Adrenal gland (tissue), 12 donors: Measurements from ENCODE around the gene FUT8. TPM values are rescaled to one million over a fixed set of nuclear protein-coding genes. Genes with fewer than 3 reads are reported as not detected.
A peak's percentile ranks its signal among the peaks of the same experiment; 100 is the strongest.

ENCODE experiments used
- DNase-seq, 7 donors: peaks; one replicate each; pipeline ENCODE4 v3.0.0-alpha.2; 2019 to 2020
- H3K27ac ChIP-seq, 5 donors: fragments of 200-600 bp; sonication (generic) in 4 of 5; 1 replicate in 3 of 5; 2 replicates in 2 of 5; pipeline versions ENCODE4 v1.5.1 to v1.8.0; 2016 to 2020; ENCODE audit warnings: mild to moderate bottlenecking in 1 of 5
- H3K27me3 ChIP-seq: fragments of 200-600 bp; 2 replicates; pipeline ENCODE4 v1.8.0; 2021
- H3K36me3 ChIP-seq, 2 donors: fragments of 200-600 bp; replicated peaks in 1 of 2; 1 replicate in 1 of 2; 2 replicates in 1 of 2; pipeline versions ENCODE4 v1.5.1 to v1.8.0; 2018 to 2022
- H3K4me1 ChIP-seq, 2 donors: fragments of 200-600 bp; replicated peaks in 1 of 2; 1 replicate in 1 of 2; 2 replicates in 1 of 2; pipeline versions ENCODE4 v1.5.1 to v1.8.0; 2018 to 2021
- H3K4me3 ChIP-seq, 4 donors: fragments of 200-600 bp; sonication (generic) in 3 of 4; one replicate each; pipeline ENCODE4 v1.5.1; 2016 to 2018
- H3K9me3 ChIP-seq, 3 donors: fragments of 200-600 bp; sonication (generic) in 1 of 3; replicated peaks in 1 of 3; 1 replicate in 2 of 3; 2 replicates in 1 of 3; pipeline versions ENCODE4 v1.5.1 to v1.8.0; 2016 to 2021
- POLR2A ChIP-seq, 2 donors: fragments of 450-650 bp; IDR thresholded peaks; one replicate each; pipeline ENCODE4 v1.6.1; 2017; ENCODE audit warnings: antibody characterized with exemption in 2 of 2, mild to moderate bottlenecking in 2 of 2, moderate library complexity in 1 of 2
- WGBS, 4 donors: extraction: QIAGEN DNeasy Blood & Tissue Kit in 2 of 4; methylation state at CpG; one replicate each; pipeline versions ENCODE4 v1.1.5 to v1.1.7; 2013 to 2017; 5-methylcytosine and 5-hydroxymethylcytosine counted together
- intact Hi-C, 2 donors: fragments of 100-400 bp; cut with DNase I; formaldehyde crosslinking; loops; one replicate each; pipeline versions ENCODE4 v1.14.1 to v1.15.0; 2022 to 2023
- polyA plus RNA-seq, 3 donors: library from polyadenylated mRNA; stranded (reverse); fragments of 200-250 nt in 2 of 3; fragments of 350-450 nt in 1 of 3; fragmentation: Illumina TruSeq in 1 of 3; extraction: RNeasy Lipid Tissue Mini Kit (QIAGEN cat#74804) in 1 of 3; gene quantifications; one replicate each; pipeline ENCODE4 v1.2.3, GENCODE V29; 2013 to 2014
- total RNA-seq, 9 donors: library from RNA; depleted of rRNA in 4 of 9; stranded (reverse); fragments of >200 nt in 4 of 9; fragments of 120-200 nt in 1 of 9; fragmentation: NEBNext Ultra II Directional in 1 of 9; extraction: Animal tissue kit (Norgen Biotek cat#: 25700) in 1 of 9; gene quantifications; one replicate each; pipeline versions ENCODE4 v1.1.0 to v1.2.4, GENCODE V29; 2013 to 2023
- TF ChIP-seq, protein P1 (sequence below), 6 experiments: fragments of 450-650 bp in 4 of 6; fragments of 200-600 bp in 2 of 6; sonication (generic) in 1 of 6; IDR thresholded peaks; 1 replicate in 5 of 6; 2 replicates in 1 of 6; pipeline versions ENCODE4 v1.5.1 to v1.8.0; 2016 to 2021; ENCODE audit warnings: antibody characterized with exemption in 6 of 6, mild to moderate bottlenecking in 2 of 6, moderate library complexity in 1 of 6
- donor health status: healthy with polysubstance abuse.
- donor health status: Bipolar disorder and iron deficiency.
- donor health status: DM: yes; HTN: yes; CAD: no.
- donor health status: DM: no; HTN: no; CAD: no.
- donor health status: DM: no; HTN: no; CAD: no.
- donor health status: DM: yes; HTN: yes; CAD: no.

The FUT8 gene
- total and polyA plus RNA-seq, 12 donors, result 7.8 to 32.1 (median 21.1) TPM

DNA sequence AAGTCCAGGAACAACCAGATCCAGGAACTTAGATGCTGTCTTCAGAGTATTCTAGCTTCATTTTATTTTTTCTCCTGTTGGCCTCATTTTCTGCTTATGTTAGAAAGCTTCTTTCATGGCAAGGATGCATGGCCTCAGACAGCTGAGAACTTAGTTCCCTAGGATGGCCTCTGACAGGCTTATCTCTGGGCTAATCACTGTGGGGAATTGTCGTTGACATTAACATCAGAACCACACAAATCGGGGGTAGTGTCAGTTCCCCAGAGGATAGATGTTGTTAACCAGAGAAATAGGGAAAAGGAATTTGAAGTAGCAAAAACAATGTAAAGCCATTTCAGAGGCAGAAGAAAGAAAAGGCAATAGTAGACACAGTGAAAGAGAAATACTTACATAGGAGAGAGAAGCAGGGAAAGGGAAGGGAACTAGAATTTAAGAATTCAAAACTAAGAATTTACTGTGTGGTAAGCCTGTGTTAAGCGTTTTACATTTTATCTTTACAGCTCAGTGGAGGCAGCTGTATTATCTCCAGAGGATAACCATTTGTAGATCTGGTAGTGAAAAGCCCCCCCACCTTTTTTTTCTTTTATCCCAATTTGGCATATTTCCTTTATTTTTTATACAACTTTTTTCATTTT, 21.8 kb downstream of the FUT8 start:
- 30 to 36% (median 30%) methylated on average over 3 of the region's 3 CpGs for WGBS, 4 donors

DNA sequence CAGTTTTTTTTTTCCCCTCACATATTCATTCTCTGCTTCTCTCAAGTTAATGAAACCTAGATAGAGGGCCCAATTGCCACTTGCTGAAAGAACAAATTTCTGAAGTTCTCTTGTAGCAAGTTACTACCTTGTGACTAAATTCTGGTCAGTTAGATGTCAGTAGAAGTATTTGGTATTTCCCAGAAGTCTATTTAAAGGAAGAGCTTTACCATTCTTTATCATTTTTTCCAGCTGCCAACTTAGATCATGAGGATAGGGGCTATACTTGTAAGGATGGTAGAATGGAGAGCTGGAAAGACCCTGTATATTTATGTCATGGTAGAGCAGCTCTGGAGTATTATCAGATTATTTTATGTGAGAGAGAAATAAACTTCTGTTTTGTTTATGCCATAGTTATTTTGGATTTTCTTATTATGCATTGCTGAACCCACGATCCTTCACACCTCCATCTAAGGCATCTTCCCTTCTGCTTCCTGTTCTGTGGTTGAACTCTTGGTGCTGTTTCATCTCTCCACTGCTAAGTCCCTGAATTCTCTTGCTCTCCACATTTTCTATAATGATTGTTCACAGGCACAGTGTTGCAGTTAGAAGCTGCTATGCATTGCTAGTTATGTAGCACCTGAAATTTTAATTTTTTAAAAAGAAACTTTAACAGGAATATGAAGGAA, 25.9 kb downstream of the FUT8 start:
- Histone ChIP-seq H3K27ac (no peak overlapping the region), H3K27me3 (no peaks in the 10 kb centered on the region), H3K9me3 (no peaks in the 10 kb centered on the region), H3K36me3 (no peaks in the 10 kb centered on the region), H3K4me3 (no peak overlapping the region), H3K4me1 (peaks cover 0 to 30% of the 10 kb centered on the region in 2 donors)
- WGBS, 4 donors, result 76 to 86% (median 78%) methylated on average over 1 of the region's 1 CpG
- TF ChIP-seq, protein P1, sequence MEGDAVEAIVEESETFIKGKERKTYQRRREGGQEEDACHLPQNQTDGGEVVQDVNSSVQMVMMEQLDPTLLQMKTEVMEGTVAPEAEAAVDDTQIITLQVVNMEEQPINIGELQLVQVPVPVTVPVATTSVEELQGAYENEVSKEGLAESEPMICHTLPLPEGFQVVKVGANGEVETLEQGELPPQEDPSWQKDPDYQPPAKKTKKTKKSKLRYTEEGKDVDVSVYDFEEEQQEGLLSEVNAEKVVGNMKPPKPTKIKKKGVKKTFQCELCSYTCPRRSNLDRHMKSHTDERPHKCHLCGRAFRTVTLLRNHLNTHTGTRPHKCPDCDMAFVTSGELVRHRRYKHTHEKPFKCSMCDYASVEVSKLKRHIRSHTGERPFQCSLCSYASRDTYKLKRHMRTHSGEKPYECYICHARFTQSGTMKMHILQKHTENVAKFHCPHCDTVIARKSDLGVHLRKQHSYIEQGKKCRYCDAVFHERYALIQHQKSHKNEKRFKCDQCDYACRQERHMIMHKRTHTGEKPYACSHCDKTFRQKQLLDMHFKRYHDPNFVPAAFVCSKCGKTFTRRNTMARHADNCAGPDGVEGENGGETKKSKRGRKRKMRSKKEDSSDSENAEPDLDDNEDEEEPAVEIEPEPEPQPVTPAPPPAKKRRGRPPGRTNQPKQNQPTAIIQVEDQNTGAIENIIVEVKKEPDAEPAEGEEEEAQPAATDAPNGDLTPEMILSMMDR (IDR thresholded peaks at IDR 0.05), result no peak
- TF ChIP-seq POLR2A (IDR thresholded peaks at IDR 0.05), result no peak
- intact Hi-C loops, result no loop called here
- DNase-seq, result no peak

More for the DNA sequence above, 21.8 kb downstream of the FUT8 start:
- Histone ChIP-seq H3K4me1 (peaks cover 0 to 37% of the 10 kb centered on the region in 2 donors), H3K27me3 (no peaks in the 10 kb centered on the region), H3K9me3 (no peaks in the 10 kb centered on the region), H3K36me3 (no peaks in the 10 kb centered on the region), H3K27ac (peak overlapping the region in 2 of 5 donors; percentile 4), H3K4me3 (no peak overlapping the region)
- TF ChIP-seq, protein P1 (IDR thresholded peaks at IDR 0.05), result no peak
- no peak for TF ChIP-seq POLR2A (IDR thresholded peaks at IDR 0.05)
- intact Hi-C loops, result no loop called here
- no peak for DNase-seq

DNA sequence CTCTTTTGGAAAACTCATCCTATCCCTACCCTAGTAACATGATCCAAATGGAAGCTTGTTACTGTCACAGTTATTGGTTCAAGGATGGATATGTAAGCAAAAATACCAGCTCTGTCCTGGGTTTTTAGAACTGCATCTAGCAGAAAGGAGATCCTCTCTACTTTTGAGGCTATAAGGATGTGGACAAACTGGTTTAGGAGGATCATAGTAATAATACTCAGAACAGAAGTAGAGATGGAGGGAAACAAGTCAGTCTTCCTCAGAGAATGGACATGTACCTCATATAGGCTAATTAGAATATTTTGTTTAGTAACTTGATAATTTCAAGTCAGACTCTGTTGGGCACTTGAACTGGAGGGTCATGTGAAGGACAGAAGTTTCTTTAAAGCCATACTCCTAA, 26.6 kb downstream of the FUT8 start:
- no peak for DNase-seq
- H3K27me3 ChIP-seq, result no peaks in the 10 kb centered on the region
- TF ChIP-seq, protein P1 (IDR thresholded peaks at IDR 0.05), result no peak
- TF ChIP-seq POLR2A (IDR thresholded peaks at IDR 0.05), result no peak
- no peaks in the 10 kb centered on the region for H3K9me3 ChIP-seq
- intact Hi-C loops, result no loop called here
- H3K36me3 ChIP-seq, result no peaks in the 10 kb centered on the region
- H3K4me1 ChIP-seq, result peaks cover 0 to 23% of the 10 kb centered on the region in 2 donors
- H3K27ac ChIP-seq, result no peak overlapping the region
- H3K4me3 ChIP-seq, result no peak overlapping the region

DNA sequence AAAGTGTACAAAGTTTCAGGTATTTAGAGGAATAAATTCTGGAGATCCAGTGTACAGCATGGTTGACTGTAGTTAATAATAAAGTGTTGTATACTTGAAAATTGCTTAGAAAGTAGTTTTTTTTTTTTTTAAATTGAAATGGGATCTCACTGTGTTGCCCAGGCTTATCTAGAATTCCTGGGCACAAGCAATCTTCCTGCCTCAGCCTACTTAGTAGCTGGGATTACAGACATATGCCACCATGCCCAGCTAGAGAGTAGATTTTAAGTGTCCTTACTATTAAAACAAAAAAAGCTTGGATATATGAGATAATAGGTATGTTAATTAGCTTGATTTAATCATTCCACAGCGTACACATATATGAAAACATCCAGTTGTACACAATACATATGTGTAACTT, 27.7 kb downstream of the FUT8 start:
- Histone ChIP-seq H3K27ac (no peak overlapping the region), H3K4me3 (no peak overlapping the region), H3K27me3 (no peaks in the 10 kb centered on the region), H3K9me3 (no peaks in the 10 kb centered on the region), H3K4me1 (peaks cover 0 to 15% of the 10 kb centered on the region in 2 donors), H3K36me3 (no peaks in the 10 kb centered on the region)
- no peak for DNase-seq
- 88 to 100% (median 96%) methylated on average over 1 of the region's 1 CpG for WGBS, 4 donors
- no peak for TF ChIP-seq POLR2A (IDR thresholded peaks at IDR 0.05)
- TF ChIP-seq, protein P1 (IDR thresholded peaks at IDR 0.05), result no peak
- intact Hi-C loops, result no loop called here
